OCI-LY7 (cell line): ENCODE data around the gene LBP. TPM values are rescaled to one million over a fixed set of nuclear protein-coding genes. Genes with fewer than 3 reads are reported as not detected.

Experiments
- BruUV-seq: library from RNA; stranded (reverse); fragments of 400-500 nt; replicated peaks from 2 replicates; lab custom pipeline; 2021; lab: Mats Ljungman, UMichigan
- CTCF ChIA-PET: fragments of 300-600 bp; sonication (Branson Sonifier 250); formaldehyde crosslinking; loops from one replicate; lab custom pipeline; 2022; ENCODE audit warnings: antibody characterized with exemption; ENCODE audit not compliant: unreplicated experiment; lab: Charles Lee
- POLR2A ChIA-PET: fragments of 300-600 bp; sonication (Branson Sonifier 250); formaldehyde crosslinking; loops from one replicate; lab custom pipeline; 2022; ENCODE audit warnings: antibody characterized with exemption; lab: Charles Lee
- DNase-seq: peaks from one replicate; pipeline ENCODE4 v3.0.0-alpha.2; 2015; ENCODE audit warnings: low spot score
- H2AFZ ChIP-seq: fragments of 200-600 bp; sonication (generic), shearing (Covaris generic); 2 replicates; pipeline ENCODE4 v1.6.1; 2014; ENCODE audit warnings: mild to moderate bottlenecking, antibody characterized with exemption, low read length, moderate library complexity
- H3K27ac ChIP-seq: fragments of 200-600 bp; sonication (generic); 2 replicates; pipeline ENCODE4 v1.5.1; 2014; ENCODE audit warnings: mixed run types, low read depth, mild to moderate bottlenecking, moderate library complexity, low read length, inconsistent platforms; ENCODE audit not compliant: poor library complexity, severe bottlenecking
- H3K36me3 ChIP-seq: fragments of 200-600 bp; sonication (generic); 2 replicates; pipeline ENCODE4 v1.6.1; 2014; ENCODE audit warnings: mild to moderate bottlenecking, antibody characterized with exemption, low read length, moderate library complexity, mixed read lengths; ENCODE audit not compliant: insufficient read depth
- H3K4me1 ChIP-seq: fragments of 200-600 bp; sonication (generic); 2 replicates; pipeline ENCODE4 v1.5.1; 2014; ENCODE audit warnings: mild to moderate bottlenecking, low read length; ENCODE audit not compliant: insufficient read depth, poor library complexity, severe bottlenecking
- H3K4me2 ChIP-seq: fragments of 200-600 bp; sonication (generic); 2 replicates; pipeline ENCODE4 v1.6.1; 2014; ENCODE audit warnings: mild to moderate bottlenecking, low read length
- H3K4me3 ChIP-seq: fragments of 200-600 bp; sonication (generic); 2 replicates; pipeline ENCODE4 v1.5.1; 2014; ENCODE audit warnings: mild to moderate bottlenecking, low read depth, low read length; ENCODE audit not compliant: poor library complexity, severe bottlenecking
- H3K79me2 ChIP-seq: fragments of 200-600 bp; sonication (generic); 2 replicates; pipeline ENCODE4 v1.6.1; 2016; ENCODE audit warnings: low read depth, mild to moderate bottlenecking, low read length, moderate library complexity, mixed read lengths; ENCODE audit not compliant: insufficient read depth
- H3K9me2 ChIP-seq: fragments of 200-600 bp; sonication (generic); 2 replicates; pipeline ENCODE4 v1.6.1; 2016; ENCODE audit warnings: mild to moderate bottlenecking, low read length, mixed read lengths; ENCODE audit not compliant: insufficient read depth
- H3K9me3 ChIP-seq: fragments of 200-600 bp; sonication (generic); 2 replicates; pipeline ENCODE4 v1.6.1; 2014; ENCODE audit warnings: mild to moderate bottlenecking, mixed run types, low read length, mixed read lengths
- H4K20me1 ChIP-seq: fragments of 200-600 bp; sonication (generic); 2 replicates; pipeline ENCODE4 v1.6.1; 2014; ENCODE audit warnings: mild to moderate bottlenecking, antibody characterized with exemption, low read length, moderate library complexity, mixed read lengths; ENCODE audit not compliant: insufficient read depth
- EZH2phosphoT487 ChIP-seq: fragments of 200-600 bp; sonication (generic); IDR thresholded peaks from 2 replicates; pipeline ENCODE4 v1.6.1; 2018; ENCODE audit warnings: low read depth, borderline replicate concordance, mild to moderate bottlenecking, mixed run types, antibody characterized with exemption, low read length, moderate library complexity, mixed read lengths
- intact Hi-C: fragments of 100-400 bp; cut with micrococcal nuclease; formaldehyde crosslinking; loops from one replicate; pipeline ENCODE4 v1.10.0; 2022; ENCODE audit not compliant: unreplicated experiment
- total RNA-seq, 2 experiments: library from RNA; depleted of rRNA in 1 of 2; stranded (reverse); fragments of >200 nt in 1 of 2; shearing (Covaris generic) in 1 of 2; gene quantifications; 2 replicates each; pipeline ENCODE4 v1.2.3, GENCODE V29; 2014 to 2022
- TF ChIP-seq, protein P1 (sequence below): fragments of 200-600 bp; sonication (generic); conservative IDR thresholded peaks from 2 replicates; pipeline ENCODE4 v1.5.1; 2014; ENCODE audit warnings: mild to moderate bottlenecking, antibody characterized with exemption, low read length, moderate library complexity, mixed read lengths

Gene LBP
- total RNA-seq, 2 experiments from 2014 or later, result not detected

DNA sequence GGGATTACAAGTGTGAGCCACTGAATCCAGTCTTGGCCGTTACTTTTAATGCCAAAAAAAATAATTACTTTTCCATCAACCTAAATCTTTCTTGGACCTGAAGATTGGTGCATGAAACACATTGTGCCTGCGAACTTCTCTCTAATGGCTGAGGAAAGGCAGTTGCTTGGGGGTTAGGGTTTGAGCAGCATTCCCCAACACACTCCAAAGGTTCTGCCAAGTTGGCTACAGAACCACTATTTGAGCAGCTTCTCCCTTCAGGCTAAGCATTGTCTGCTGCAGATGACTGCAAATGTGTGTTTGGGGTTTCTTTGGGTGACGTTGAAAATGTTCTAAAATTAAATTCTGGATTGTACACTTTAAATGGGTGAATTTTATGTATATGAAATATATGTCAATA is 6.3 kb upstream of the LBP start:
- intact Hi-C loops, result no loop called here
- no peak overlapping the region for H2AFZ ChIP-seq
- CTCF ChIA-PET, result no interaction called here
- H3K27ac ChIP-seq, result no peak overlapping the region
- no peak for DNase-seq
- no TSS peak for BruUV-seq
- no peaks in the 10 kb centered on the region for H4K20me1 ChIP-seq
- no peaks in the 10 kb centered on the region for H3K4me1 ChIP-seq
- POLR2A ChIA-PET, result no interaction called here
- H3K9me2 ChIP-seq, result no peaks in the 10 kb centered on the region
- no peak overlapping the region for H3K4me2 ChIP-seq
- H3K36me3 ChIP-seq, result no peaks in the 10 kb centered on the region
- no peaks in the 10 kb centered on the region; the same call in 1 of the 2 replicates for H3K9me3 ChIP-seq
- H3K79me2 ChIP-seq, result no peaks in the 10 kb centered on the region
- H3K4me3 ChIP-seq, result no peak overlapping the region
- TF ChIP-seq, protein P1, sequence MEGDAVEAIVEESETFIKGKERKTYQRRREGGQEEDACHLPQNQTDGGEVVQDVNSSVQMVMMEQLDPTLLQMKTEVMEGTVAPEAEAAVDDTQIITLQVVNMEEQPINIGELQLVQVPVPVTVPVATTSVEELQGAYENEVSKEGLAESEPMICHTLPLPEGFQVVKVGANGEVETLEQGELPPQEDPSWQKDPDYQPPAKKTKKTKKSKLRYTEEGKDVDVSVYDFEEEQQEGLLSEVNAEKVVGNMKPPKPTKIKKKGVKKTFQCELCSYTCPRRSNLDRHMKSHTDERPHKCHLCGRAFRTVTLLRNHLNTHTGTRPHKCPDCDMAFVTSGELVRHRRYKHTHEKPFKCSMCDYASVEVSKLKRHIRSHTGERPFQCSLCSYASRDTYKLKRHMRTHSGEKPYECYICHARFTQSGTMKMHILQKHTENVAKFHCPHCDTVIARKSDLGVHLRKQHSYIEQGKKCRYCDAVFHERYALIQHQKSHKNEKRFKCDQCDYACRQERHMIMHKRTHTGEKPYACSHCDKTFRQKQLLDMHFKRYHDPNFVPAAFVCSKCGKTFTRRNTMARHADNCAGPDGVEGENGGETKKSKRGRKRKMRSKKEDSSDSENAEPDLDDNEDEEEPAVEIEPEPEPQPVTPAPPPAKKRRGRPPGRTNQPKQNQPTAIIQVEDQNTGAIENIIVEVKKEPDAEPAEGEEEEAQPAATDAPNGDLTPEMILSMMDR, result no peak
- TF ChIP-seq EZH2phosphoT487, result no peak

DNA sequence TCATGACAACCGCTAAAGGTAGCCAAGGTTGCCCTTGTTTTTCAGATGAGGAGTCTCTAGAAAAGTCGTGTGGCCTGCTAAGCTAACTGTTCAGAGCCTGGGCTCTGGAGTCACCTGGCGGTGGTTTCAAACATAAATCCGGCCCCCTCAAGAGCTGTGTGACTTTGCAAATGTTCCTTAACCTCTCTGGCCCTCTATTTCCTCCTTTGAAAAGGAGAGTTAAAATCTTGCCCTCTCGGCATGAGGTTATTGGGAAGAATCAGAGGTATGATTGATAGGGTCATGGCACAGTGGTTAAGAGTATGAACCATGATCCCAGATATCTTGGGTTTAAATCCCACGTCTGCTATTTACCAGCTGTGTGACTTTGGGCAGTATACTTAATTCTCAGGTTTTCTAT is 5.6 kb upstream of the LBP start:
- no peak overlapping the region for H3K4me3 ChIP-seq
- ChIA-PET POLR2A (no interaction called here), CTCF (no interaction called here)
- H3K4me1 ChIP-seq, result no peaks in the 10 kb centered on the region
- BruUV-seq, result no TSS peak
- H4K20me1 ChIP-seq, result no peaks in the 10 kb centered on the region
- H3K9me2 ChIP-seq, result no peaks in the 10 kb centered on the region
- no peaks in the 10 kb centered on the region; the same call in 1 of the 2 replicates for H3K9me3 ChIP-seq
- H3K4me2 ChIP-seq, result no peak overlapping the region
- H3K79me2 ChIP-seq, result no peaks in the 10 kb centered on the region
- no peak overlapping the region for H2AFZ ChIP-seq
- intact Hi-C loops, result no loop called here
- H3K36me3 ChIP-seq, result no peaks in the 10 kb centered on the region
- DNase-seq, result no peak
- H3K27ac ChIP-seq, result no peak overlapping the region
- no peak for TF ChIP-seq EZH2phosphoT487
- TF ChIP-seq, protein P1, result no peak

DNA sequence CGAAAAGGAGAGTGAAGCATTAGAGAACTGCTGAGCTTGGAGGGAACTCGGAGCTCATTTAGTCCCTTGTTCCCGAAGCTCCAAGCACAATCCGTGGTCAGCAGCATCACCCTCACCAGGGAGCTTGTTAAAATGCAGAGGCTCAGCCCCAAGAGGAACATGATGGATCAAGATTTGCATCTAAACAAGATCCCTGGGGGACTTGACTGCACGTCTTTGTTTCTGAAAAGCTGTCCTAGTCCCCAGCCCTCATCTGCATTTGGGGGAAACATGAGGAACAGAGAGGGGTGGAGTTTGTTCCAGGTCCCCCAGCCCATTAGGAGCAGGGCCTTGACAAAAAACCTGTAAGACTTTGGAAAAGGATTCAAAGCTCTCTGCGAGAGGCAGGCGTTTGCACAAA is 4.1 kb upstream of the LBP start:
- Histone ChIP-seq H3K4me1 (no peaks in the 10 kb centered on the region), H4K20me1 (no peaks in the 10 kb centered on the region), H3K79me2 (no peaks in the 10 kb centered on the region), H3K9me2 (no peaks in the 10 kb centered on the region), H3K9me3 (no peaks in the 10 kb centered on the region; the same call in 1 of the 2 replicates), H3K27ac (no peak overlapping the region), H3K4me3 (no peak overlapping the region), H3K36me3 (no peaks in the 10 kb centered on the region), H2AFZ (no peak overlapping the region), H3K4me2 (no peak overlapping the region)
- intact Hi-C loops, result no loop called here
- ChIA-PET CTCF (no interaction called here), POLR2A (no interaction called here)
- no peak for DNase-seq
- no TSS peak for BruUV-seq
- TF ChIP-seq EZH2phosphoT487, result no peak
- TF ChIP-seq, protein P1, result no peak
